Stimulated activated naive CD4-positive, alpha-beta T cell treated with Interleukin-2 at 50 U/mL for 16 hours (primary cell): ENCODE results near the gene MT2A.
"Not testable (repeated sequence)": the region's sequence is repeated elsewhere in the genome, so short reads cannot be mapped to it uniquely, and the experiment has no call there.

Experiments used
- DNase-seq: peaks from one replicate; lab custom pipeline; 2025; lab: John Stamatoyannopoulos, UW

MT2A gene

DNA sequence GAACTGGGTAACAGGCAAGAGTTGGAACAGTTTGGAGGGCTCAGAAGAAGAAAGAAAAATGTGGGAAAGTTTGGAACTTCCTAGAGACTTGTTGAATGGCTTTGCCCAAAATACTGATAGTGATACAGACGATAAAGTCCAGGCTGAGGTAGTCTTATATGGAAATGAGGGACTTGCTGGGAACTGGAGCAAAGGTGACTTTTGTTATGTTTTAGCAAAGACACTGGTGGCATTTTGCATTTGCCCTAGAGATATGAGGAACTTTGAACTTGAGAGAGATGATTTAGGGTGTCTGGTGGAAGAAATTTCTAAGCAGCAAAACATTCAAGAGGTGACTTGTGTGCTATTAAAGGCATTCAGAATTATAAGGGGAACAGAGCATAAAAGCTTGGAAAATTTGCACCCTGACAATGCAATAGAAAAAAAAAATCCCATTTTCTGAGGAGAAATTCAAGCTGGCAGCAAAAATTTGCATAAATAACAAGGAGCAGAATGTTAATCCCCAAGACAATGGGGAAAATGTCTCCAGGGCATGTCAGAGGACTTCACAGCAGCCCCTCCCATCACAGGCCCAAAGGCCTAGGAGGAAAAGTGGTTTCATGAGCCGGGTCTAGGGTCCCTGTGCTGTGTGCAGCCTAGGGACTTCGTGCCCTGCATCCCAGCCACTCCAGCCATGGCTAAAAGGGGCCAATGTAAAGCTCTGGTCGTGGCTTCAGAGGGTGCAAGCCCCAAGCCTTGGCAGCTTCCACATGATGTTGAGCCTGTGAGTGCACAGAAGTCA is 13.5 kb downstream of the MT2A start:
- DNase-seq, result not testable (repeated sequence)

DNA sequence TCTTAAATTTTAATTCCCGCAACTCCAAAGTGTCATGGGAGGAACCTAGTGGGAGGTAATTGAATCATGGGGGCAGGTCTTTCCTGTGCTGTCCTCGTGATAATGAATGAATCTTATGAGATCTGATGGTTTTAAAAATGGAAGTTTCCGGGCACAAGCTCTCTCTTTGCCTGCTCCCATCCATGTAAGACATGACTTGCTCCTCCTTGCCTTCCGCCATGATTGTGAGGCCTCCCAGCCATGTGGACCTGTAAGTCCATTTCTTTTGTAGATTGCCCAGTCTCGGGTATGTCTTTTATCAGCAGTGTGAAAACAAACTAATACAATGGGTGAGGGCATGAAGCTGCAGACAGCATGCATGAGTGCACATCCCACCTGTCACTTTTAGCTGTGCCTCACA is 14.8 kb downstream of the MT2A start:
- not testable (repeated sequence) for DNase-seq

DNA sequence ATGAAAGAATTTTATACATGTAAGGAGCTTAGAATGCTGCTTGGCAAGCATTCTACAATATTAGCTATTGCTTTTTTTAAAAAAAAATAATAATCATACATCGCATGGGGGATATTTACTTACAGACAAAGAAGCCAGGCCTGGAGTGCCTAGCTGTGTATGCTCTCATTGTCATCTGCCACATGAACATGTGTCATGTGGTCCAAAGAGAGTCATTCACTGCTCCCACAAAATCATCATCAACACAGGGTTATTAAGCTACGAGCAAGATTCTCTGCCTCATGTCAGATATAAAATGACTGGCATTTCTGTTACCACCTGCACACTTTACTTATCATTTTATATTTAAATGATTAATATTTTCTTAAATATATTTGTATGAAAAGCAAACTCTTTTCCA is 15.3 kb downstream of the MT2A start:
- no peak for DNase-seq

DNA sequence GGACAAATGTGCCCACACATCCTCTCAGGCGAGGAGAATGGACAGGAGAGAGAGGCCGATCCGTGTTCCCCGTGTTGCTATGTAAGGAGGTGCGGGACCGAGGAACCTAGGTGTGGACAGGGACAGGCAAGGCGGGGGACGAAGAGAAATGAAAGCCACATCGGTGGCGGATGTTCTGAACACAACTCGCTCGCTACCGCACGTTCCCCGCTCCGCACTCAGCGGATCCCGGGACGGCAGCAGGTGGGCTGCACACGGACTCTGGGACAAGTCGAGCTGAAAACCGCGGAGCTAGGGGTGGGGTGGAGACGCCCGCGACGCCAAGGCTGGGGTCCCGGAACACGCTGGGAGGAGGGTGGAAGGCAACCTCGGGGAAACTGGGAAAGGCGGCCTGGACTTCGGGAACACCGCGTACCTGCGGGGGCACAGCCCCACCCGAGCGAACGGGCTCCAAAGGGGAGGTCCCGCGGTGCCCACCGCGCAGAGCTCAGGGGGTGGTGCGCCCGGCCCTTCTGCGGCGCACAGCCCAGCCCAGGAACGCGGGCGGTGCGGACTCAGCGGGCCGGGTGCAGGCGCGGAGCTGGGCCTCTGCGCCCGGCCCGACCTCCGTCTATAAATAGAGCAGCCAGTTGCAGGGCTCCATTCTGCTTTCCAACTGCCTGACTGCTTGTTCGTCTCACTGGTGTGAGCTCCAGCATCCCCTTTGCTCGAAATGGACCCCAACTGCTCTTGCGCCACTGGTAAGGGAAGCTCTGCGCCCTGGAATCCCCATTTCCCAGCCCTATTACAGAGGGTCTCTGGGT is 17.0 kb downstream of the MT2A start, which contains the start of gene MT1E:
MT1E (plus strand) TSS at position 642 of the 803 bp plus-strand sequence; CDS start at position 713, 71 bp downstream.
- DNase-seq, result peak; percentile 58

DNA sequence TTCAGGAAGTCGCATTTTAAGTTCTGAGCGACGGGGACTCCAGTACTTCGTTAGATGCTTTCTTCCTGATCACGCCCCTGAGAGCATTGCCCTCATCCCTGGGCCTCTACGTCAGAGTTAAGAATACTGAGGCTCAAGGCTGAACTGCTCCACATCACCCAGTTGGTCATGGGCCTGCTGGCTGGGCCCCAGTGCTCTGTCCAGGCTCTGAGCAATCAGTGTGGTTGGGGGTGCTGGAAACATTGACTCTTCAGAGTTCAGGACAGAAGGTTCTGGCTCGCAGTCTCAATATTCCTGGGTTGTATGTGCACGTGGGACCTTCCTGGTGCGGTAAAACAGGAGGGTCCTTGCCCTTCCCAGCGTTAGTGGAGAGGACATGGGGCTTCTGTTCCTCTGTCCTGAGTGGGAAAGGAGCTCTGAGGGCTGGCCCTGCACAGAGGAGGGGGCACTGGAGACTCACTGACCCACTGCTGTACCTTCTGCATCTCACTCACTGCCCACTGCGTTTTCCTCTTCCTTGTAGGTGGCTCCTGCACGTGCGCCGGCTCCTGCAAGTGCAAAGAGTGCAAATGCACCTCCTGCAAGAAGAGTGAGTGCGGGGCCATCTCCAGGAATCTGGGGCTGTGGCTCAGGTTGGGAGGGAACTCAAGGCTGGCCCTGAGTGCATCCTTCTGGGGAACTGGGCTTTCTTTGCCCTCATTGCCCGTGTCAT is 17.7 kb downstream of the MT2A start:
- no peak for DNase-seq

DNA sequence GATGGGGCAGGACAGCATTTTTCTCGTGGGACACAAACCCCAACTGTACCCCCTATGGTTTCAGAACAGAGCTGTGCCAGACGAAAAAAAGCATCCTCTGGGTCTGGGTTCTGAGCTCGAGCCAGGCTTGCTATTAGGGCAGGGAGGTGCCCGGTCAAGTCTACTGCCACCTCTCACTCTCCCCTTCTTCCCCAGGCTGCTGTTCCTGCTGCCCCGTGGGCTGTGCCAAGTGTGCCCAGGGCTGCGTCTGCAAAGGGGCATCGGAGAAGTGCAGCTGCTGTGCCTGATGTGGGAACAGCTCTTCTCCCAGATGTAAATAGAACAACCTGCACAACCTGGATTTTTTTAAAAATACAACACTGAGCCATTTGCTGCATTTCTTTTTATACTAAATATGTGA is 18.3 kb downstream of the MT2A start:
- DNase-seq, result no peak

DNA sequence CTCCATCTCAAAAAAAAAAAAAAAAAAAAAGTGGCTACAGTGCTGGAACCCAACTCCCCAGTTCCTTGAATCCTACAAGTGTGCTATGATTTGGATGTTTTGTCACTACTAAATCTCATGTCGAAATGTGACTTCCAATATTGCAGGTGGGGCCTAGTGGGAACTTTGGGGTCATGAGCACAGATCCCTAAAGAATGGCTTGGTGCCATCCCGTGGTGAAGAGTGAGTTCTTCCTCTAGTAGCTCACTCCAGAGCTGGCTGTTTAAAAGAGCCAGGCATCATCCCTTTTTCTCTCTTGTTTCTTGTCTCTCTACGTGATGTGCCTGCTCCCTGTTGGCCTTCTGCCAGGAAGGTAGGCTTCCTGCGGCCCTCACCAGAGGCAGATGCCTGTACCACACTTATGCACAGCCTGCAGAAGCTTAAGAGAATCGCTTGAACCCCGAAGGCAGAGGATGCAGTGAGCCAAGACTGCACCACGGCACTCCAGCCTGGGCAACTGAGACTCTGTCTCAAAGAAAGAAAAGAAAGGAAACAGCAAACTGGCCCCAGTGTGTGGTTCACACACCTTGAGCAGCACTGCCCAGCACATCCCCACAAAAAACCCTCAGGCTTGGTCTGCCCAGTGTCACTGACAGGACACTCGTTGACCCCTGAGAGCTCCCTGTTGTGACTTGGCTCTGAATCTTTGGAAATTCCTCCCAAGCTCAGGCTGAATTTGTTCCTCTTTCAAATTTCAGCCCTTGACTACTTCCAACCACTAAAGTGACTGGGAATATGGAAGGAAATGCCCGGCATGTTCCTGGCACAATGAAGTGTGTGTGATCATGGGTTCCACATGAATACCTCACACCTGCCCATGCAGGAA is 20.3 kb downstream of the MT2A start:
- DNase-seq, result no peak

DNA sequence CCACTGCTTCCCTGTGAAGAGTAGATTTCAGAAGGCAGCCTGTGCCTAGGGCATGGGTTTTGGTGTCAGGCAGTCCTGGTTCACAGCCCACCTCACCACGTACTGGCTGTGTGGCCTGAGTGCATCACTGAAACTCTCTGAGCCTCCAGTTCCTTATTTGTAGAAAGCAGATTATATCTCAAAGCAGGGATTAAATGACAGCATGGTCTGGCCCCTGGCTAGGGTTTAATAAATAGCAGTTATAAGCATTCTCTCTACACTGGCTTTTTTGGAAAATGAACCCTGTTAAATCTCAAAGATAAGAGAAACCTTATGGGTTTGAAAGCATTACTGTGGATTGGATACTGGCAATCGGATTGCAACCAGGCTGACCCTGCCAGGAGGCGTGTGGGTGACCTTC is 21.1 kb downstream of the MT2A start:
- no peak for DNase-seq

DNA sequence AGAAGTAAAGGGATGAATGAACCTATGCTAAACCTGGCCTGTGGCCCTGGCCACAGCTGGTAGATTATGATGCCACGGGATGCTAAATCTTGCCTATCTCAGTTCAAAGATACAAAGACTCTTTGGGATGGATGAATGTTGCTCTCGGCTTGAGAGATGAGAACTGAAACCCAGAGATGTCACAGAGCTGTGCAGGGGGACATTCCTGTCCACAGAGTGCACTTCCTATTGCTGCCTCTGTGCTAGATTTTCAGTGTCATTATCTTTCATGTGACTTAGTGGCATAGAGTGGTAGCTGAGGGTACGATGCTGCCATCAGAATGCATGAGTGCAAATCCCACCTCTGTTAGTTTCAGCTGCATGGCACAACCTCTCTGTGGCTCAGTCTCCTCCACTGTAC is 21.8 kb downstream of the MT2A start:
- DNase-seq, result no peak

DNA sequence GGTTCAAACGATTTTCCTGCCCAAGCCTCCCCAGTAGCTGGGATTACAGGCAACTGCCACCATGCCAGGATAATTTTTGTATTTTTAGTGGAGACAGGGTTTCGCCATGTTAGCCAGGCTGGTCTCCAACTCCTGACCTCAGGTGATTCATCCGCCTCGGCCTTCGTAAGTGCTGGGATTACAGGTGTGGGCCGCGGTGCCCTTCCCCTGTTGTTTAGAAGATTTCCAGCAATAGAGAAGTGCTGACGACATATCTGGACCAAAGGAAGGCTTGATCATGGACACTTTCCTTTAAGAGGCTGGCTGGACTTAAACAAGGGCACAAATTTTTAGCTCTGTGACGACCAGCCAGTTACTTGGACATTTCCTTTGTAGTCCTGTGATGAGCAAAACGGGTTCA is 22.8 kb downstream of the MT2A start:
- DNase-seq, result no peak

DNA sequence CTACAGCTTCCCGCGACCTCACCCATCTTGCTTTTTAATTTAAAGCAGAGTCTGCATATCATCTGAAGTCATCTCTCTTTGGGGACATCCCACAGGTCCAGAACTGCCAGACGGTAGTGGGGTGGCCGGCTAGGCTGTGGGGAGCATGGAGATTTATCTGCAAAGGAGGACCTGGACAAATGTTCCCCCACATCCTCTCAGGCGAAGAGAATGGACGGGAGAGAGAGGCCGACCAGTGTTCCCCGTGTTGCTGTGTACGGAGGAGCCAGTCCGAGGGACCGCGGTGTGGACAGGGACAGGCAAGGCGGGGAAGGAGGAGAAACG is 23.4 kb downstream of the MT2A start:
- no peak for DNase-seq

DNA sequence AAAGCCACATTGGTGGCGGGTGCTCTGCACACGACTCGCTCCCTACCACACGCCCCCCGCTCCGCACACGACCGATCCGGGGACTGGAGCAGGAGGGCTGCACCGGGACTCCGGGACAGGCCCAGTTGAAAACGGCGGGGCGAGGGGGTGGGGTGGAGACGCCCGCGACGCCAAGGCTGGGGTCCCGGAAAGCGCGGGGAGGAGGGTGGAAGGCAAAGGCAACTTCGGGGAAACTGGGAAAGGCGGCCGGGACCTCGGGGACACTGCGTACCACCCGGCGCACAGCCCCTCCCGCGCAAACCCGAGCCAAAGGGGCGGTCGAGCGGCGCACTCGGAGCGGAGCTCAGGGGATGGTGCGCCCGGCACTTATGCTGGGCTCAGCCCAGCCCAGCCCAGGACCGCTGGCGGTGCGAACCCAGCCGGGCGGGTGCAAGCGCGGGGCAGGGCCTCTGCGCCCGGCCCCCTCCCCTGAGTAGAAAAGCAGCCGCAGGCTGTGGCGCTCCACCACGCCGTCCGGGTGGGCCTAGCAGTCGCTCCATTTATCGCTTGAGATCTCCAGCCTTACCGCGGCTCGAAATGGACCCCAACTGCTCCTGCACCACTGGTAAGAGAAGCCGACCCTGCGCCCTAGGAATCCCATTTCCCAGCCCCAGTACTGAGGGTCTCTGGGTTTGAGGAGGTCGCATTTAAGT is 23.9 kb downstream of the MT2A start, which contains the start of gene MT1M:
MT1M (plus strand) TSS at position 504 of the 692 bp plus-strand sequence; CDS start at position 577, 73 bp downstream.
- no peak for DNase-seq

DNA sequence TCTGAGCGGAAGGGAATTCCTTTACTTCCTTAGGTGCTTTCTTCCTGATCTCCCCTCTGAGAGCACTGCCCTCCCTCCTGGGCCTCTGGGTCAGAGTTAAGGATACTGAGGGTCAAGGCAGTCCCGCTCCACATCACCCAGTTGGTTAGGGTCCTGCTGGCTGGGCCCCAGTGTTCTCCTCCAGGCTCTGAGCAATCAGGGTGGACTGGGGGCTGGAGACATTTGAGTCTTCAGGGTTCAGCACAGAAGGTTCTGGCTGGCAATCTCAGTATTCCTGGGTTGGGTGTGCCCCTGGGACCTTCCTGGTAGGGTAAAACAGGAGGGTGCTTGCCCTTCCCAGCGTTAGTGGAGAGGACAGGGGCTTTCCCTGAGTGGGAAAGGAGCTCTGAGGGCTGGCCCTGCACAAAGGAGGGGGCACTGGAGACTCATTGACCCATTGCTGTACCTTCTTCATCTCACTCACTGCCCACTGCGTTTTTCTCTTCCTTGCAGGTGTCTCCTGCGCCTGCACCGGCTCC is 24.5 kb downstream of the MT2A start:
- no peak for DNase-seq

DNA sequence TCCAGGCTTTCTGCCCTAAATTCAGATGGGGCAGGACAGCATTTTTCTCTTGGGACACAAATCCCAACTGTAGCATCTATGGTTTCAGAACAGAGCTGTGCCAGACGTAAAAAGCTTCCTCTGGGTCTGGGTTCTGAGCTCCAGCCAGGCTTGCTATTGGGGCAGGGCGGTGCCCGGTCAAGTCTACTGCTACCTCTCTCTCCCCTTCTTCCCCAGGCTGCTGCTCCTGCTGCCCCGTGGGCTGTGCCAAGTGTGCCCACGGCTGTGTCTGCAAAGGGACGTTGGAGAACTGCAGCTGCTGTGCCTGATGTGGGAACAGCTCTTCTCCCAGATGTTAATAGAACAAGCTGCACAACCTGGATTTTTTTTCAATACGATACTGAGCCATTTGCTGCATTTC is 25.2 kb downstream of the MT2A start:
- no peak for DNase-seq

DNA sequence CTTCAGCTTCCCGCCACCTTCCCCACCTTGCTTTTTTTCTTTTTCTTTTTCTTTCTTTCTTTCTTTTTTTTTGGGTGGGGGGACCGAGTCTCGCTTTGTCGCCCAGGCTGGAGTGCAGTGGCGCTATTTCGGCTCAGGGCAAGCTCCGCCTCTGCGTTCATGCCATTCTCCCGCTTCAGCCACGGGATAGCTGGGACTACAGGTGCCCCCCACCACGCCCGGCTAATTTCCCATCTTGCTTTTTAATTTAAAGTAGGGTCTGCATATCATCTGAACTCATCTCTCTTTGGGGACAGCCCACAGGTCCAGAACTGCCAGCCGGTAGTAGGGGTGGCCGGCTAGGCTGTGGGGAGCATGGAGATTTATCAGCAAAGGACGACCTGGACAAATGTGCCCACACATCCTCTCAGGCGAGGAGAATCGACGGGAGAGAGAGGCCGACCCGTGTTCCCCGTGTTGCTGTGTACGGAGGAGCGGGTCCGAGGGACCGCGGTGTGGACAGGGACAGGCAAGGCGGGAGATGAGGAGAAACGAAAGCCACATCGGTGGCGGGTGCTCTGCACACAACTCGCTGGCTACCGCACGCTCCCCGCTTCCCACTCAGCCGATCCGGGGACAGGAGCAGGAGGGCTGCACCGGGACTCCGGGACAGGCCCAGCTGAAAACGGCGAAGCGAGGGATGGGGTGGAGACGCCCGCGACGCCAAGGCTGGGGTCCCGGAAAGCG is 26.5 kb downstream of the MT2A start:
- no peak for DNase-seq

DNA sequence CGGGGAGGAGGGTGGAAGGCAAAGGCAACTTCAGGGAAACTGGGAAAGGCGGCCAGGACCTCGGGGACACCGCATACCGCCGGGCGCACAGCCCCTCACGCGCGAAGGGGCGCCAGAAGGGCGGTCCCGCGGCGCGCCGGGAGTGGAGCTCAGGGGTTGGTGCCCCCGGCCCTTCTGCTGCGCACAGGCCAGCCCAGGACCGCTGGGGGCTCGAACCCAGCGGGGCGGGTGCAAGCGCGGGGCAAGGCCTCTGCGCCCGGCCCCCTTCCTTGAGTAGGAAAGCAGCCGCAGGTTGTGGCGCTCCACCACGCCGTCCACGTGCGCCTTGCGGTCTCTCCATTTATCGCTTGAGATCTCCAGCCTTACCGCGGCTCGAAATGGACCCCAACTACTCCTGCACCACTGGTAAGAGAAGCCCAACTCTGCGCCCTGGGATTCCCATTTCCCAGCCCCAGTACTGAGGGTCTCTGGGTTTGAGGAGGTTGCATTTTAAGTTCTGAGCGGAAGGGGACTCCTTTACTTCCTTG is 27.1 kb downstream of the MT2A start:
- DNase-seq, result no peak

DNA sequence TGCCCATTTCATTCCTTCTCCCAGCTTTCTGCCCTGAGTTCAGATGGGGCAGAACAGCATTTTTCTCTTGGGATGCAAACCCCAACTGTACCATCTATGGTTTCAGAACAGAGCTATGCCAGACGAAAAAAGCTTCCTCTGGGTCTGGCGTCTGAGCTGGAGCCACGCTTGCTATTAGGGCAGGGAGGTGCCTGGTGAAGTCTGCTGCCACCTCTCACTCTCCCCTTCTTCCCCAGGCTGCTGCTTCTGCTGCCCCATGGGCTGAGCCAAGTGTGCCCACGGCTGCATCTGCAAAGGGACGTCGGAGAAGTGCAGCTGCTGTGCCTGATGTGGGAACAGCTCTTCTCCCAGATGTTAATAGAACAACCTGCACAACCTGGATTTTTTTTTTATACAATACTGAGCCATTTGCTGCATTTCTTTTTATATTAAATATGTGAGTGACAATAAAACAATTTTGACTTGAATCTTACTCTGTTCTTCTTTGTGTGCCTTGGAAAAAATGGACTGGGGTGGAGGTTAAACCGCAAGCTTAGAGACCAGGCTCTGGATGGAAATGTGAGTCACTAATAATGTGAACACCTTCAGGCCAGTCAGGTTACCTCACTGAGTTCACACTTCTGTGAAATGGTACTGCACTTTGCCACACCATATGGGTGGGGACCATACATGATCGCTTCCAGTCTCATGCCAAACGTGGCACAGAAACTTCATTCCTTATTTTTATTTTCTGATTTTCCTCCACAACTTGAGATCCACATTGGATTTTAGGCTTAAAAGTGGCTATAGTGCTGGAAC is 28.4 kb downstream of the MT2A start:
- no peak for DNase-seq

DNA sequence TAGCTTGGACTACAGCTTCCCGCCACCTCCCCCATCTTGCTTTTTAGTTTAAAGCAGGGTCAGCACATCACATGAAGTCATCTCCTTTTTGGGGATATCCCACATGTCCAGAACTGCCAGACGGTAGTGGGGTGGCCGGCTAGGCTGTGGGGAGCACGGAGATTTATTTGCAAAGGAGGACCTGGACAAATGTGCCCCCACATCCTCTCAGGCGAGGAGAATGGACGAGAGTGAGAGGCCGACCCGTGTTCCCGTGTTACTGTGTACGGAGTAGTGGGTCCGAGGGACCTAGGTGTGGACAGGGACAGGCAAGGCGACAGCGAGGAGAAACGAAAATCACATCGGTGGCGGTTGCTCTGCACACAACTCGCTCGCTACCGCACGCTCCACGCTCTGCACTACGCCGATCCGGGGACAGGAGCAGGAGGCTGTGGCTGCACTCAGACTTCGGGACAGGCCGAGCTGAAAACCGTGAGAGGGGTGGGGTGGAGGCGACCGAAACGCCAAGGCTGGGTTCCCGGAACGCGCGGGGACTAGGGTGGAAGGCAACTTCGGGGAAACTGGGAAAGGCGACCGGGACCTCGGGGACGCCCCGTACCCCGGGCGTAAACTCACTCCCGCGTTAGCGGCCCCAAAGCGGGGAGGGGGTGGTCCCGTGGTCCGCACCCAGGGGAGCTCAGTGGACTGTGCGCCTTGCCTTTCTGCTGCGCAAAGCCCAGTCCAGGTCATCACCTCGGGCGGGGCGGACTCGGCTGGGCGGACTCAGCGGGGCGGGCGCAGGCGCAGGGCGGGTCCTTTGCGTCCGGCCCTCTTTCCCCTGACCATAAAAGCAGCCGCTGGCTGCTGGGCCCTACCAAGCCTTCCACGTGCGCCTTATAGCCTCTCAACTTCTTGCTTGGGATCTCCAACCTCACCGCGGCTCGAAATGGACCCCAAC is 29.7 kb downstream of the MT2A start, which contains the start of gene MT1A:
MT1A (plus strand) TSS at position 853 of the 937 bp plus-strand sequence; CDS start at position 926, 73 bp downstream.
- DNase-seq, result no peak
